RKO (cell line): ENCODE measurements around the gene STAM.
"Not testable (repeated sequence)": the region's sequence is repeated elsewhere in the genome, so short reads cannot be mapped to it uniquely, and the experiment has no call there.

Experiments
- DNase-seq: peaks from one replicate; pipeline ENCODE4 v3.0.0-alpha.2; 2016; ENCODE audit warnings: low spot score

The STAM gene

DNA sequence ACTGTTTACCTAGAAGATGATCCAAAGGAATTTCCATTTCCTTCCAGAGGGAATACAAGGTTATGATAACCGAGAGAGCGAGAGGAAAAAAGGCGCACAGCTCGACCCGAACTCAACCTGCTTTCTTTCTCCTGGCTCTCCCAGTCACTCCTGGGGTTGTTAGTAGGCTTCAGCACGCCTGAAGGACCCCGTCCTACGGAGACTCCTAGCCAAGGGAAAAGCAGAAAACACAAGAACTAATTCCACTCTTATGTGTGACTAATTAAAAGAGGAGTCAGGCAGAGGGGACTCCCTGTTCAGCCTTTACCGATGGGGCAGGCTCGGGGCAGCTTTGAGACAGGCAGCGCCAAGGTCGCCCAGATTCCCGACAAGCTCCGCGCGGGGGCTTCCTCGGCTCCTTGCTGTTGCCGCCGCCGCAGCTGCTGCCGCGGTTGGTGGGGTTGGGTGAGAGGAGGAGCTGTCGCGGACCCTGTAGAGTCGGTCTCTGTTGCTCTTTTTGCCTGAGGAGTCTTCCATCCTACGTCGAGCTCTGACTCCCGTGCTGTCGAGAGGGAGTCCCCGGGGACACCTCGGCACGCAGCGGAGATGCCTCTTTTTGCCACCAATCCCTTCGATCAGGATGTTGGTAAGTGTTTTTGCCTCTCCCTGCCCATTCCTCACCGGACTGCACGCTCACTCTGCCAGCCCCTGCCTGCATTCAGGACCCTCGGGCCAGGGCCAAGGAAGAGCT, at the start of gene STAM:
TSS of gene STAM (plus strand) at position 397 of the 730 bp plus-strand sequence. CDS start at position 586, 189 bp downstream.
- peak; percentile 95 for DNase-seq

DNA sequence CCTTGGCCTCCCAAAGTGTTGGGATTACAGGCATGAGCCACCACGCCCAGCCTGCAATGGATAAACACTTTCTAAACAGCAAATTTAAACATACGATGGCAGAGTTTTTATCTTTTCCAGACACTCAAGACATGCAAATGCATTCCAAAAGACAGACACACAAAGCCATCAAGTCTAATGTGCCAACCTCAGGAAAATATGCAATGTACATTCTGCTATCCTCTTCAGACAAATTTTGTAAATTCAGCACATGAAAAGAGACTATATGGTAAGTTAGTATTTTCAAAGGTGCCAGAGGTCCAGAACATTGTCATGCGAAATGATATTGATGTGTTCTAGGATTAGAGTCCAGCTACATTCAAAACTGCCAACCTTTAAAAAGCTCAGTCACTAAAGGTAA, 46.6 kb upstream of the STAM start:
- DNase-seq: no peak

DNA sequence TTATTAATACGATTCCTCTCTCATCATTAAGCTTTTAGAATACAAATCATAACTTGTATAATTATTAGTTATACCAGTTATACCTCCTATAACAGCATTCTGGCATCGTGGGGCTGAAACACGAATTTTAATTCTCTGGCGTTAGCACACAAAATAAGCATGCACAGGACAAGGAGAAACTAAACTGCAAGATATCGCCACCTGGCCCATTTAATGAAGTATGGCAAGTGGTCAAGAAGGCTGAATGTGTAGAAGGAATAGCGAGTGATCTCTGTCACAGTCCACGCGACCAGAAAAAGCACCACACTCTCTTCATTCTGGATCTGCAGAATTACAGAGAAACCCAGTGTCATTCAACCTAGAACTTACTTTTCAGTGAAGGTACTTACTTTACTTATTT, 44.9 kb upstream of the STAM start:
- DNase-seq: peak; percentile 40

DNA sequence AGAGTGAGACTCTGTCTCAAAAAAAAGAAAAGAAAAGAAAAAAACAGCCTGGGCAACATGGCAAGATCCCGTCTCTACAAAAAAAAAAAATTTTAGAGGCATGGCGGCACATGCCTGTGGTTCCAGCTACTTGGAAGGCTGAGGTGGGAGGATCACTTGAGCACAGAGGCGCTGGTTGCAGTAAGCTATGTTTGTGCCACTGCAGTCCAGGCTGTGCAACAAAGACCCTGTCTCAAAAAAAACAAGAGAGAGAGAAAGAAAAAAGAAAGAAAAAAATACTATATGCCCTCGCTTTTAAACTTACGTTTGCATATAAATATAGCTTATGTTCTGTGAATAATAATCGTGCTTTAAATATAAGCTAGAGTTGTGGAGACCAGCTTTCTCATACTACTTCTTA, 38.0 kb upstream of the STAM start:
- DNase-seq: no peak

DNA sequence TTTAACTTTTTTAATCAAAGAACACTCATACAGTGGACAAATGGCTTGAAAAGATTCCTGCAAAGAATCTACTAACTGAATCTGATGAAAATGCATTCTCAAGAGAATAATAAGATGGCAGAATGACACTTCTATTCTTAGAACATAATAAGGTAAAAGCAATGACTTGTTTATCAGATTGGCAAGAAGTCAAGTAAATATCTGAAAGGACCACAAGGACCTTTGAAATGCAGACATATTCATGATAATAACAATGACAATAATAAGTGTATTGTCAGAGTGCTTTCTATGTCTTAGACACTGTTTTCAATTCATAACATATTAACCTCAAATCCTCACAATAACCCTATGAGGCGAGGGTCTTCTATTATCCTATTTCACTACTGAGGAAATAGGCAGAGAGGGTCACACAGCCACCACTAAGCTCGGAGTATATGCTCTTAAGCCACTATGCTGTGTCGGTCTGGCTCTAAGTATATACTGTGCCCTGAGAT, 37.4 kb upstream of the STAM start:
- DNase-seq: no peak

DNA sequence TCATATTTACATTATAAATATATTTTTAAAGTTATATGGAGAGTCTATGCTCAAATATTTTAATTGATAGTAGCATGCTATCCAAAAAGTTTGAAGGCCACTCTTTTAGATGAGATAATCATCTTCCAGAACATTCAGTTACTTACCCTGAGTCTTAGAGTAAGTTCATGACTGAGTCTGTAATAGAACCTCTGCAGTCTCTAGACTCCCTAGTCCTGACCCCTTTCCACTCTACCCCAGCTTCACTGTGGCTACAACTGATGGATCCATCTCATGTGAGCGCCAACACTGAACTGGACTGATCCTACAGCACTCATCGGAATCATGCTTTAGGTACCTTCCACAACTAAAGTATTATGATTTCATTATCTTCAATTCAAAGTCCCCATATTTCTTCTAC, 36.9 kb upstream of the STAM start:
- DNase-seq: no peak

DNA sequence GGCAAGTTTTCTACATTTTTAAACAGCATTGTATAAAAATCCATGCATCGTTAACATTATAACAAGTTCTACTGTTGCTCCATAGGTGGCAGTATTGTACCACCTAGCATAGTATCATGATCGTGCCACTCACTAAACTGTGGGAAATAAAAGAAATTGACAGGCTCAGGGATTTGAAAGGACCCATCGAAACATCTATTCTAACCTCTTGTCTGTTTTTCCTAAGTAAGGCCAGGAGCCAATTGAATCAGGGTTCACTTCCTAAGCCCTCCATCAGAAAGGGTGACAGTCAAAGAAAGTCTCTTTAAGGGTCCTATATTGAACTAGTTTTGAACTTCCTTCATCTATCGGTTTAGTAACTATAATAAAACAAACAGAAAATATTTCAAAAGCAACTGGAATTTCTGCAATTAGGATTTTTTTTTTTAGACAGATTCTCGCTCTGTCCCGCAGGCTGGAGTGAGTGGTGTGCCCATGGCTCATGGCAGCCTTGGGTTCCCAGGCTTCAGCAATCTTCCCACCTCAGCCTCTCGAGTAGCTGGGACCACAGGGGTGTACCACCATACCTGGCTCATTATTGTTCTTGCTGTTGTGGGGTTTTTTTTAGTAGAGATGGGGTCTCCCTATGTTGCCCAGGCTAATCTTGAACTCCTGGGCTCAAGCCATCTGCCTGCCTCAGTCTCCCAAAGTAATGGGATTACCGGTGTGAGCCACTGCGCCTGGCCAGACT, 36.2 kb upstream of the STAM start:
- DNase-seq: peak; percentile 86

DNA sequence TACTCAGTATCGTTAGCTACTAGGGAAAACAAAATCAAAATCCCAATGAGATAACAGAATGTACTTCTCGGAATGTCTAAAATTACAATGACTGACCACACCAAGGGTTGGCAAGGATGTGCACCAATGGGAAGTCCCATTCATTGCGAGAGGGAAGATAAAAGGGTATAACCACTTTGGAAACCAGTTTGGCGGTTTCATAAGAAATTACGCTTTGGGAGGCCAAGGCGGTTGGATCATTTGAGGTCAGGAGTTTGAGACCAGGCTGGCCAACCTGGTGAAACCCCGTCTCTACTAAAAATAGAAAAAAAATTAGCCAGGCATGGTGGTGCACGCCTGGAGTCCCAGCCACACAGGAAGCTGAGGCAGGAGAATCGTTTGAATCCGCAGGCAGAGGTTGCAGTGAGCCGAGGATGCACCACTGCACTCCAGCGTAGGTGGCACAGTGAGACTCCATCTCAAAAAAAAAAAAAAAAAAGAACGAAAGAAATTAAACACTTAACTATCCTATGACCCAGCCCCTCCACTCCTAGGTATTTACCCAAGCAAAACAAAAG, 34.4 kb upstream of the STAM start:
- no peak for DNase-seq

DNA sequence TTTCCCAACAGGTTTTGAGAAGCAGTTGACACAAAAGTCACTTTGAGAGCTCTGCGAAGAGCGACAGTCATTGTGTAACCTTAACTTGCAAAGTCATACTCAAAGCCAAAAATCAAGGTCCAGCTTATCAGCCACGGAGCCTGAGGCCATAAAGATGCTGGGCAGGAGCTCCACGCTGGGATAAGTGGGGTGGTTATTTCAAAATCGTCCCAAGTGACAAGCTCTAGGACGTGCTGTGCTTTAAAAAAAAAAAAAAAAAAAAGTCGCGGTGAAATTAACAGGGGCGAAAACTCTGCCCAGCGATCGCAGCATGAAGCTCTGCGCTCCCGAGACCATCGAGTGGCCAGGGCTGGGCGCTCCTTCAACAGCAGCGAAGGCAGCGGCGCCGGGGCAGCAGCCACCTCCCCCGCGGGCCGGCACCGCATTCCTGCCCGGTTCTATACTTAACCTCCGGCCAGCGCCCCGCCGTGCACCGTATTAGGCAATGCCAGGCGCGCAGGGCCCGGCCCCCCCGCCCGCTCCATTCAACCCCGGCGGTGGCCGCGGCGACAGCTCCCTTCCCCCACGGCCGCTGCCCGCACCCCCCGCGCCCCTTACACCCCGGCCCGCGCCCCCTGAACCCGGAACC, 27.4 kb upstream of the STAM start:
- DNase-seq: peak; percentile 80

DNA sequence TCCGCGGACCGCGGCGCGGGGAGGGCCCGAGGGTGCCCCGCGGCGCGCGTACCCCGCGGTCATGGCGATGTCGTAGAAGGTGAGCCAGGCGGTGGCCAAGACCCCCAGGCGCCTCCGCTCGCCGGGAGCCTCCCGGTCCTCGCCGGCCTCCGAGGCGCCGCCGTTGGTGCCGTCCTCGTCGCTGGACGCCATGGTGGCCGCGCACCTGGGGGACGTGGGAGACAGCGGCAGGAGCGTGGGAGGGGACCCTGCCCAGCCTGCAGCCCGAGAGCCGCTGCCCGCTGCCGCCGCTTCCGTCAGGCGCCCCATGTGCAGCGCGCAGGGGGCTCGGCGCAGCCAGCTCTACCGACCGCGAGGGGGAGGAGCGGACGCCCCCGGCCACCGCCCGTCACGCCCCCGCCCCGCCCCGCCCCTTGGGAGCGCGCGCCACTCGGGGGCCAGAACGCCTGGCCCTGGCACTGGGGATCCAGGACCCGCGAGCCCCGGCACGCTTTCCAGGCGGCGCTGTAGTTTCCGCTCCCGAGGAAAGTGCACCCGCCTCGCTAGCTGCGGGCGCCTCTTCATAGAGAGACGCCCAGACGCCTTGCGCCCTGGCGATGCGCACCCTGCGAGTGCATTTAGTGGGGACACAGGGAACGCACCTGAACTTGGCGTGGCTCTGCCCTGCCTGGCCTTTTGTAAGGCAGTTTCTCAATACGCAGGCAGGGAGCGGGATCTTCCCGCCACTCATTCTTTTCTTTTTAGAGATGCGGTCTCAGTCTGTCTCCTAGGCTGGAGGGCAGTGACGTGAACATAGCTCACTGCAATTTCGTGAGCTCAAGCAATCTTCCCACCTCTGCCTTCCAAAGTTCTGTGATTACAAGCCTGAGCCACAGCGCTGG, 26.7 kb upstream of the STAM start, which contains the start of gene HACD1:
TSS of gene HACD1 (minus strand) at position 344 of the 881 bp plus-strand sequence. CDS start at position 309, 35 bp downstream.
- peak; percentile 90 for DNase-seq

DNA sequence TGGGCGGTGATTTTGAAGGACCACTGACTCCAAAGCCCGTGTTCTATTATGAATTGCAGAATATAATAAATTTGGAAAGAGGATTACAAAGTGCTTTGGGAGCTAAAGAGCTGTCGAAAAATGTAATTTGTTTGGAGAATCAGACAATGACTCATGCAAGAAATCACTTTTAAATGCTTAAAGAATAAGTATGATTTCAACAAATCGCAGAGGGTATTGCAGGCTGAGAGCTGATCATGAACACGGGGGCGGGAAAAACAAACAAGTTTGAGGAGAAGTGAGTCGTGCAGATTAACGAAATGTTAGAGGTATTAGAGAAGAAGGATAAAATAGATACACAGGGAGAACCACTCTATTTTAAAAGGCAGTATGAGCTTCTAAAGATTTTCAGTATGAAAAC, 21.9 kb upstream of the STAM start:
- no peak for DNase-seq

DNA sequence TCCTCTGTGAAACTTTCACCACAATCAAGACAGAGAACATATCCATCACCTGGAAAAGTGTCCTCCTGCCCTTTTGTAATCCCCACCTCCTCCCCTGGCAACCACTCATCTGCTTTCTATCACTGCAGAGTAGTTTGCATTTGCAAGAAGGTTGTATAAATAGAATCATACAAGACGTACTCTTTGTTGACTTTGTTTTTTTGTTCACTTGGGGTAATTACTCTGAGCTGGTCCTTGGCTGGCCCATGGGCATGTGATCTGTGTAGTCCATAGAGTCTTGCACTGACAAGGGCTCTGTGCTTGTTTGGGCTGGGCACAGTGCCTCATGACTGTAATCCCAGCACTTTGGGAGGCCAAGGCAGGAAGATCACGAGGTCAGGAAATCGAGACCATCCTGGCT, 19.0 kb upstream of the STAM start:
- no peak for DNase-seq

DNA sequence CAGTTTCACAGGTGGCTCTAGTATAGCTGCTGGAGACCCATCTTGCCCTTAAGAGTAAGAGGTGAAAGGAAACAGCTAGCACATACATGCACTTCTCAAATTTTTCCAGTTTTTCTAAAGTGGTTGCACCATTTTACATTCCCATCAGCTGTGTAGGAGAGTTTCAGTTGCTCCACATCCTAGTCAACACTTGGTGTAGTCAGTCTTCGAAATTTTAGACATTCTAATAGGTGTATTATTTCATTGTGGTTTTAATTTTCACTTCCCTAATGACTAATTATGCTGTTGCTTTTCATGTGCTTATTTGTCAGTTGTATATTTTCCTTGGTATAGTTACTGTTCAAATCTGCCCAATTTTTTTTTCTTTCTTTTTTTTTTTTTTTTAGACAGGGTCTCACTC, 17.3 kb upstream of the STAM start:
- no peak for DNase-seq

DNA sequence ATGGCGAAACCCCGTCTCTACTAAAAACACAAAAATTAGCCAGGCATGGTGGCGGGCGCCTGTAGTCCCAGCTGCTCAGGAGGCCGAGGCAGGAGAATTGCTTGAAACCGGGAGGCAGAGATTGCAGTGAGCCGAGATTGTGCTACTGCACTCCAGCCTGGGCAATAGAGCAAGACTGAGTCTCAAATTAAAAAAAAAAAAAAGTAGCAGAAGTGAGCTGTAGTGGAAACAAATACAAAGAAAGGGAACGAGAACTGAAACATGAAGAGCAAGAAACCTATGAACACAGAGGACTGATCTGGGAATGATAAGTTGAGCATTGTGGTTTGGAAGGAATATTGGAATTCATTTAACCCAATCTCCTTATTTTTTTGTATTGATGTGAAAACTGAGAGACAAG, 11.4 kb upstream of the STAM start:
- DNase-seq: not testable (repeated sequence)

DNA sequence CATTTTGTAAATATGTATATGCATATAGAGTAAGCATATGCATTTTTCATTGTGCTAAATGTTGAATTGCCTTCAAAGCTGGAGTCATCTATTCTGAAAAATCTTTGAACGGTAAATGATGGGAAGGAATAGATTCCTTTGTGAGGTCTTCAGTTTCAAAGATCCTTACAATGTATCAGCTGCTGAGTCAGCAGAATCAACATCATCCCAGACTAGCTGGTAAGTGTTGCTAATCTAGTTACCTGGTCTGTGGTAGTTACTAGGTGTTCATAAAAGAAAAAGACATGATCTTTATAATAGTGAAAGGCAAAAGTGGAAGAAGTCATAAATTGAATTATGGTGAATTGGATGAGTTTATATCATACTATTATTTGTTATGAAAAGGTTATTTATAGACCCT, 10.6 kb upstream of the STAM start:
- no peak for DNase-seq

DNA sequence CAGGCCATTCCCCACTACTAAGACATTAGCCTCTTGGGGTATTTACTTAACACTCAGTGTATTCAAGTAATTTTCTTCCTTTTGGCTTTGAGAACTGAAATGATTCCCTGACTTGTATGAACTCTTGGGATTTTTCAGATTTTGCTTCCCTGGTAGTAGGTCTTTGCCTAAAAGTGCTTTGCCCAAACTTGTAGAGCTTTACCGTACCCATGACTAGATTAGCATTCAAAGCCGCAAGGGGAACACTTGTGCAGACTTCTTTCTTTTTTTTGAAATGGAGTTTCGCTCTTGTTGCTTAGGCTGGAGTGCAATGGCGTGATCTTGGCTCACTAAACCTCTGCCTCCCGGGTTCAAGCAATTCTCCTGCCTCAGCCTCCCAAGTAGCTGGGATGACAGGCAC, 6.1 kb upstream of the STAM start:
- DNase-seq: no peak

DNA sequence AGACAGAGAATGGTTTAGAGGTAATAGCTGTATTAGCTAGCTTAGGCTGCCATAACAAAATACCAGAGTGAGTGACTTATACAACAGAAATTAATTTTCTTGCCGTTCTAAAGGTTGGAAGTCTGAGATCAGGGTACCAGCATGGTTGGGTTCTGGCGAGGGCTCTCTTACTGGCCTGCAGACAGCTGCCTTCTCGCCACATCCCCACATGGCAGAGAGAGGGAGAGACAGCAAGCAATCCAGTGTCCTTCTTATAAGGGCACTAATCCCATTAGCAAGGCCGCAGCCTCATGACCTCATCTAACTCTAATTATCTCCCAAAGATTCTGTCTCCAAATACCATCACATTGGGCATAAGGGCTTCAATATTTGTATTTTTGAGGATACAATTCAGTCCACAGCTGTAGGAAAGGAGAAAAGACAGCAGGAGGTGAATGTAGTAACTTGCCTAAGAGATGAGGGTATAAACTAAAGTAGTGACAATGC, 3.6 kb upstream of the STAM start:
- no peak for DNase-seq

DNA sequence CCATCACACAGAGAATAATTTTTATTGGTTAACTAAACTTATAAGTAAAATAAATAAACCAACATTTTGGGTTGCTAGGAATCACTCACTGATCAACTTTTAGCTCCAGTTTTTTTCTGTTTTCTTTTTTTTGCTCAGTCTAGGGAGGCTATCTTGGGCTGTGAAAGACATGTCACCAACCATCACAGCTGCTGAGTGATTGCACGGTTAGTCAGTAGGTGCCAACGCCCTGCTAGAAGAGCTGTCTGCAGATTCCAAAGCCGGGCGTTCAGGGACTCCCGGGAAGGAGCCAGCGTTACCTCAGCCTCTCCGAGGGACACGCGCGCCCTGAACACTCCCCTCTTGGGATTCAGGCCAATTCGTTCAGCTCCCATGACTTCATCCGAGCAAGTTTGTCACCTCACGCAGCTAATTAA, 604 bp upstream of the STAM start:
- peak; percentile 96 for DNase-seq

DNA sequence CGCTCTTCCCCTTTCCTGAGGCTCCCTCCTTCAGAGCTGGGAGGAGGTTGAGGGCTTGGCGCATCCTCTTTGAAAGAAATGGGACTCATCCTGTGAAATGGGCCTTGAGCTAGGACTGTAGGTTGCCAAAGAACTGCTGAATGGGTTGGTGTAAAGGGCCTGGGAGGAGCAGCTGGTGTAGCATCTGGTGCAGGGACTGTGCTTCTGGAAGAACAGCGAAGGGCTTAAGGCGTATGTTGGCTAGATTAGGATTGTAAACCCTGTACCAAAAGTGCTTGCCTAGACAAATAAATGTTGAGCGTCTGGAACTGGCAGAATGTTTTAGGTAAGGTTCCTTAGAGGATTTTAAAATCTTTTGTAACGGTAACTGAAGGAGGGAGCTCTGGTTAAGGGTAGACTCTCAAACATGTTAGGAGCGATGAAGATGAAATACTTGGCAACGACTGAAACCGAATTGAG, 563 bp downstream of the STAM start:
- peak; percentile 82 for DNase-seq

DNA sequence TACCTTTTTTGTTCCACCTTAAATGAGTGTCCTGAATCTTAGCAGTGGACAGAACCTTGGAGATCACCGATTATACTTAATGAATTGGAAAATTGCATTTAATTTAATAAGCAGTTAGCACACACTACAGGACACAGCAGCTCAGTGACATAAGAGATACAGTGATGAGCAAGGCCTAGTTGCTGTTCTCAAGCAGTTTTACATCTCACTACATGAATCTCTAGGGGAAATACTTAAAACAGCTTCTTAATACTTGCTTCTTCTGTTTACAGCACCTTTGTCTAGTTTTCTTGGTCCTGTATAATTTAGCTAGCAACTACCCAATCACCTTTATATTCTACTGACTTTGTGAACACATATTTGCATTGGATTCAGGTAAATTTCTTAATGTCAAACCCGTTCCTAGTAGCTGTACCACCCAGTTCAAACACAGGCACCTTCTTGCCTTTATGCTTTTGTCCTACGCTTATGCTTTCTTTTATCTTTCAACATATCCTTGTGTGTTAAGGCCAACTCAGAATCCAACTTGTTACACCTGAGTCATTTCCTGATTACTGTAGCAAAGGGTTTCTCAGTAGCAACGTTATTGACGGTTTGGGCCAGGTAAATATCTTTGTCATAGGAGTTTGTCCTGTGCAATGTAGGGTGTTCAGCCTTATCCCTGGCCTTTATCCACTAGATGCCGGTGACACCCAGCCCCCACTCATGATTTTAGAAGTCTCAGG, 1.8 kb downstream of the STAM start:
- peak; percentile 87 for DNase-seq

DNA sequence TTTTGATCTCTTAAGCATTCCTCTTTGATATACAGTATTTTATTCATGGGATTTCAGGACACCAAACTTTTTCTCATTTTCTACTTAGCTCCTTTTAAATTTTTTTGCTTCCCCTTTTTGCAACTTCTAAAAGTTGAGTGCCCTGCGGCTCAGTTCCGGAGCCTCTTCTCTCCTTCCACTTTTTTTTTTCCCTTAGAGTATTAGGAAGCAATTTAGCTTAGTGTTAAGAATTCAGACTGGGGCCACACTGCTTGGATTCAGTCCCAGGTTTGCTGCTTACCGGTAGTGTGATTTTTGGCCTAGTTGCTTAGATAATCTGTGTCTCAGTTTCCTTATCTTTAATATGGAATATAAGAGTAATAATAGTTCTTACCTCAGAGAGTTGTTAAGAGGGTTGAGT, 3.4 kb downstream of the STAM start:
- DNase-seq: no peak
